Endothelial cell of umbilical vein (primary cell): ENCODE results near the gene IL1RL1. TPM values are rescaled to one million over a fixed set of nuclear protein-coding genes. Genes with fewer than 3 reads are reported as not detected.

Experiments used
- BruUV-seq: library from RNA; stranded (reverse); fragments of 400-500 nt; replicated peaks from 2 replicates; lab custom pipeline; 2021; lab: Mats Ljungman, UMichigan
- CTCF ChIA-PET: fragments of 300-600, 350-600 bp; sonication (Branson Sonifier 250); formaldehyde crosslinking; loops from one replicate; lab custom pipeline; 2021; ENCODE audit warnings: antibody characterized with exemption, inconsistent platforms; lab: Charles Lee
- POLR2A ChIA-PET: fragments of 300-600, 350-600 bp; sonication (Branson Sonifier 250); formaldehyde crosslinking; loops from one replicate; lab custom pipeline; 2021; ENCODE audit warnings: antibody characterized with exemption, inconsistent platforms; lab: Charles Lee
- DNase-seq: peaks from one replicate; pipeline ENCODE4 v3.0.0-alpha.2; 2011; ENCODE audit warnings: low read depth, low spot score
- FAIRE-seq: peaks from 2 replicates; lab custom pipeline; 2011; peaks lifted over from hg19 to GRCh38; lab: Jason Lieb, UNC
- H2AFZ ChIP-seq: 2 replicates; pipeline ENCODE4 v1.6.0; 2012; ENCODE audit warnings: low read depth, low read length, control low read depth, inconsistent platforms
- H3K27ac ChIP-seq: 2 replicates; pipeline ENCODE4 v1.5.1; 2011; ENCODE audit warnings: low read depth, mild to moderate bottlenecking, control low read depth, low read length, moderate library complexity; ENCODE audit not compliant: insufficient read depth
- H3K27me3 ChIP-seq, 2 experiments: 2 replicates each; pipeline versions ENCODE4 v1.6.0 to v1.6.1; 2011; ENCODE audit warnings: low read length in 2 of 2, mixed read lengths in 1 of 2; ENCODE audit not compliant: control insufficient read depth in 2 of 2, insufficient read depth in 2 of 2
- H3K36me3 ChIP-seq, 2 experiments: 2 replicates in 1 of 2; 3 replicates in 1 of 2; pipeline ENCODE4 v1.5.1; 2011; ENCODE audit warnings: low read length in 2 of 2, mild to moderate bottlenecking in 1 of 2, moderate library complexity in 1 of 2; ENCODE audit not compliant: control insufficient read depth in 2 of 2, insufficient read depth in 2 of 2; ENCODE audit errors: extremely low read depth in 1 of 2
- H3K4me1 ChIP-seq: 3 replicates; pipeline ENCODE4 v1.5.1; 2011; ENCODE audit warnings: mild to moderate bottlenecking, low read length; ENCODE audit not compliant: control insufficient read depth, insufficient read depth; ENCODE audit errors: extremely low read depth
- H3K4me2 ChIP-seq: 2 replicates; pipeline ENCODE4 v1.6.1; 2011; ENCODE audit warnings: low read length, control low read depth, mixed read lengths; ENCODE audit not compliant: insufficient read depth
- H3K4me3 ChIP-seq, 3 experiments: fragments of 200-600 bp in 1 of 3; sonication (generic), shearing (Covaris generic) in 1 of 3; replicated peaks in 1 of 3; 2 replicates each; pipeline ENCODE4 v1.5.1; 2011 to 2016; ENCODE audit warnings: control low read depth in 3 of 3, low read length in 3 of 3, mild to moderate bottlenecking in 2 of 3, inconsistent platforms in 1 of 3, low read depth in 1 of 3, moderate library complexity in 1 of 3; ENCODE audit not compliant: insufficient read depth in 1 of 3
- H3K79me2 ChIP-seq: 2 replicates; pipeline ENCODE4 v1.6.0; 2012; ENCODE audit warnings: low read length, inconsistent platforms; ENCODE audit not compliant: control insufficient read depth, insufficient read depth
- H3K9ac ChIP-seq: replicated peaks from 2 replicates; pipeline ENCODE3; 2011; ENCODE audit warnings: low read length, control low read depth; ENCODE audit not compliant: insufficient read depth; ENCODE audit errors: extremely low read depth
- H3K9me1 ChIP-seq: replicated peaks from 3 replicates; pipeline ENCODE4 v1.6.0; 2011; ENCODE audit warnings: mild to moderate bottlenecking, low read length; ENCODE audit not compliant: control insufficient read depth, insufficient read depth; ENCODE audit errors: extremely low read depth
- H3K9me3 ChIP-seq: replicated peaks from 2 replicates; pipeline ENCODE4 v1.5.1; 2012; ENCODE audit warnings: low read length, inconsistent platforms; ENCODE audit not compliant: control insufficient read depth, insufficient read depth
- H4K20me1 ChIP-seq: replicated peaks from 2 replicates; pipeline ENCODE3; 2011; ENCODE audit warnings: mild to moderate bottlenecking, low read length; ENCODE audit not compliant: control insufficient read depth, insufficient read depth; ENCODE audit errors: extremely low read depth
- CTCF ChIP-seq, 2 donors: IDR thresholded peaks; 1 replicate in 1 of 2; 2 replicates in 1 of 2; pipeline ENCODE4 v1.5.1; 2011; ENCODE audit warnings: low read length in 2 of 2, mild to moderate bottlenecking in 2 of 2, moderate library complexity in 2 of 2, control low read depth in 1 of 2, inconsistent platforms in 1 of 2, low read depth in 1 of 2; ENCODE audit not compliant: insufficient read depth in 1 of 2; ENCODE audit errors: extremely low read depth in 1 of 2
- EZH2 ChIP-seq: IDR thresholded peaks from 2 replicates; pipeline ENCODE4 v1.6.1; 2012; ENCODE audit warnings: borderline replicate concordance, low read depth, mild to moderate bottlenecking, moderate library complexity, low read length, inconsistent platforms; ENCODE audit not compliant: severe bottlenecking
- FOS ChIP-seq: IDR thresholded peaks from 2 replicates; pipeline ENCODE4 v1.6.1; 2011; ENCODE audit warnings: mild to moderate bottlenecking, low read length, moderate library complexity, borderline replicate concordance; ENCODE audit not compliant: insufficient read depth
- GATA2 ChIP-seq: IDR thresholded peaks from 2 replicates; pipeline ENCODE4 v1.7.0; 2011; ENCODE audit warnings: low read depth, mild to moderate bottlenecking, moderate library complexity, mixed read lengths, low read length; ENCODE audit not compliant: insufficient read length, insufficient read depth
- JUN ChIP-seq: IDR thresholded peaks from 2 replicates; pipeline ENCODE4 v1.6.1; 2011; ENCODE audit warnings: borderline replicate concordance, low read depth; ENCODE audit not compliant: insufficient read length, insufficient read depth
- MAX ChIP-seq: IDR thresholded peaks from 2 replicates; pipeline ENCODE4 v1.6.1; 2011; ENCODE audit not compliant: insufficient read depth, insufficient read length
- MYC ChIP-seq: IDR thresholded peaks from one replicate; pipeline ENCODE4 v1.6.1; 2011; ENCODE audit warnings: mild to moderate bottlenecking, low read depth, low read length
- POLR2A ChIP-seq: IDR thresholded peaks from 2 replicates; pipeline ENCODE4 v1.6.1; 2012; ENCODE audit warnings: low read depth, mild to moderate bottlenecking, control low read depth, low read length
- POLR2AphosphoS5 ChIP-seq: IDR thresholded peaks from 2 replicates; pipeline ENCODE4 v1.6.1; 2012; ENCODE audit warnings: low read depth, mild to moderate bottlenecking, control low read depth, low read length, moderate library complexity; ENCODE audit not compliant: insufficient read depth
- dilution Hi-C: fragments of 300-500 bp; cut with MboI; formaldehyde crosslinking; loops from one replicate; pipeline ENCODE4 v1.15.0; 2019; ENCODE audit warnings: low sequenced_read_pairs; ENCODE audit not compliant: extremely low pct_ligation_motif_present
- intact Hi-C: fragments of 100-400 bp; cut with micrococcal nuclease; formaldehyde crosslinking; loops from one replicate; pipeline ENCODE4 v1.10.0; 2022
- polyA plus RNA-seq, 4 experiments: library from polyadenylated mRNA; depleted of rRNA in 3 of 4; stranded (reverse) in 3 of 4; unstranded in 1 of 4; fragments of >200 nt; gene quantifications; 2 replicates each; pipeline versions ENCODE4 v1.2.1 to v1.2.3, GENCODE V29; 2011 to 2012; ENCODE audit warnings: missing spikeins in 1 of 4
- total RNA-seq: library from RNA; stranded (reverse); gene quantifications from 2 replicates; pipeline ENCODE4 v1.2.3, GENCODE V29; 2021

Gene IL1RL1
- total and polyA plus RNA-seq, 2 donors (not counting 3 experiments of a cell fraction or from before 2014, with no cell fraction given): 32.2 to 44.0 TPM

- peak overlapping the region; percentile 63 for H3K27ac ChIP-seq
- H3K27me3 ChIP-seq: no peaks in the 10 kb centered on the region
- intact Hi-C loops: no loop called here
- H3K4me2 ChIP-seq: peak overlapping the region; percentile 96
- H3K4me1 ChIP-seq: peaks cover 11% of the 10 kb centered on the region
- TSS peak; percentile 55 for BruUV-seq
- no peak for FAIRE-seq
- no peaks in the 10 kb centered on the region for H3K9me3 ChIP-seq
- no peak for TF ChIP-seq POLR2A
- no peak for DNase-seq
- no peaks in the 10 kb centered on the region for H3K9me1 ChIP-seq
- H3K36me3 ChIP-seq: no peaks in the 10 kb centered on the region
- H4K20me1 ChIP-seq: no peaks in the 10 kb centered on the region
- CTCF ChIA-PET: interaction anchor here (0.8 to 4.0 kb wide), 29 partner anchors 13 to 350 kb away, joined by 3 to 28 read pairs (median 4); partner anchors contain the start of genes IL1R1 and IL1RL1
- H3K79me2 ChIP-seq: no peaks in the 10 kb centered on the region
- peak overlapping the region; percentile 92 for H2AFZ ChIP-seq
- POLR2A ChIA-PET: interaction anchor here (0.7 kb wide), 1 partner anchor 21 kb away, joined by 5 read pairs; no protein-coding TSS in a partner anchor
- dilution Hi-C loops: no loop called here
- H3K9ac ChIP-seq: peak overlapping the region; percentile 73
- H3K4me3 ChIP-seq: peak overlapping the region; percentile 70 to 88 (median 79)
Observed at GRCh38 chr2:102356381-102356712, 45.0 kb downstream of the IL1RL1 start.

GRCh38 chr2:102356741-102357140 lies 45.4 kb downstream of the IL1RL1 start:
- POLR2A ChIA-PET: interaction anchor here (0.7 kb wide), 1 partner anchor 21 kb away, joined by 5 read pairs; no protein-coding TSS in a partner anchor
- H3K4me3 ChIP-seq: peak overlapping the region in 1 of 3 experiments; percentile 88

More at GRCh38 chr2:102356741-102357140, 45.4 kb downstream of the IL1RL1 start:
- Histone ChIP-seq H3K79me2 (no peaks in the 10 kb centered on the region), H3K9me1 (no peaks in the 10 kb centered on the region), H3K36me3 (no peaks in the 10 kb centered on the region), H4K20me1 (no peaks in the 10 kb centered on the region), H3K27ac (no peak overlapping the region), H3K27me3 (no peaks in the 10 kb centered on the region), H3K4me1 (peaks cover 7% of the 10 kb centered on the region), H3K9me3 (no peaks in the 10 kb centered on the region), H3K4me2 (peak overlapping the region; percentile 96), H2AFZ (no peak overlapping the region), H3K9ac (no peak overlapping the region)
- CTCF ChIA-PET: interaction anchor here (0.8 to 4.0 kb wide), 23 partner anchors 9 to 336 kb away, joined by 3 to 28 read pairs (median 5); partner anchors contain the start of gene IL1R1
- FAIRE-seq (peak; percentile 42), DNase-seq (no peak)
- dilution Hi-C loops (no loop called here), intact Hi-C loops (no loop called here)
- TF ChIP-seq POLR2A (no peak), JUN (no peak), GATA2 (no peak), MYC (no peak), POLR2AphosphoS5 (no peak), FOS (no peak), CTCF (IDR thresholded peaks at IDR 0.05; ENCODE audit: extremely low read depth in 1 of 2, insufficient read depth in 1 of 2, low read depth in 1 of 2, low read length in 2 of 2) (no peak), MAX (no peak), EZH2 (no peak)
- BruUV-seq: no TSS peak
